GM12801 (cell line): ENCODE data around the gene NKAIN1.

Experiments
- TF ChIP-seq, protein P1 (sequence below): IDR thresholded peaks from one replicate; pipeline ENCODE4 v1.5.1; 2011; ENCODE audit warnings: control low read depth; ENCODE audit not compliant: insufficient read length; ENCODE audit errors: extremely low read depth

The NKAIN1 gene

DNA sequence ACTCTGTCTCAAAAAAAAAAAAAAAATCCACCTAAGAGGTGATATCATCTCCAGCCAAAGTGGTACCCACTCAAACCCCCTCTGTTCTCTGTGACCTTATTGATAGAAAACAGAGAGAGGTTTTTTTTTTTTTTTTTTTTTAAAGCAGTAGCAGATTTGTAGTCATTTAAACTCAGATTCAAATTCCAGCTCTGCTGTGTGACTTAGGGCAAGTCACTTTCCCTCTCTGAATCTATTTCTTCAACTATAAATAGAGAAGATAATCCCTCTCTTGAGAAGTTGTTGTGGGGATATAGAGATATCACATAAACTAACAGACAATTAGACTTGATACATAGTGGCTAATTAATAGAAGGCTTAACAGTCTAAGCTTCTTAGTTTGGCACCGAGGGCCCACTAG is 48.4 kb downstream of the NKAIN1 start:
- TF ChIP-seq, protein P1, sequence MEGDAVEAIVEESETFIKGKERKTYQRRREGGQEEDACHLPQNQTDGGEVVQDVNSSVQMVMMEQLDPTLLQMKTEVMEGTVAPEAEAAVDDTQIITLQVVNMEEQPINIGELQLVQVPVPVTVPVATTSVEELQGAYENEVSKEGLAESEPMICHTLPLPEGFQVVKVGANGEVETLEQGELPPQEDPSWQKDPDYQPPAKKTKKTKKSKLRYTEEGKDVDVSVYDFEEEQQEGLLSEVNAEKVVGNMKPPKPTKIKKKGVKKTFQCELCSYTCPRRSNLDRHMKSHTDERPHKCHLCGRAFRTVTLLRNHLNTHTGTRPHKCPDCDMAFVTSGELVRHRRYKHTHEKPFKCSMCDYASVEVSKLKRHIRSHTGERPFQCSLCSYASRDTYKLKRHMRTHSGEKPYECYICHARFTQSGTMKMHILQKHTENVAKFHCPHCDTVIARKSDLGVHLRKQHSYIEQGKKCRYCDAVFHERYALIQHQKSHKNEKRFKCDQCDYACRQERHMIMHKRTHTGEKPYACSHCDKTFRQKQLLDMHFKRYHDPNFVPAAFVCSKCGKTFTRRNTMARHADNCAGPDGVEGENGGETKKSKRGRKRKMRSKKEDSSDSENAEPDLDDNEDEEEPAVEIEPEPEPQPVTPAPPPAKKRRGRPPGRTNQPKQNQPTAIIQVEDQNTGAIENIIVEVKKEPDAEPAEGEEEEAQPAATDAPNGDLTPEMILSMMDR: no peak

DNA sequence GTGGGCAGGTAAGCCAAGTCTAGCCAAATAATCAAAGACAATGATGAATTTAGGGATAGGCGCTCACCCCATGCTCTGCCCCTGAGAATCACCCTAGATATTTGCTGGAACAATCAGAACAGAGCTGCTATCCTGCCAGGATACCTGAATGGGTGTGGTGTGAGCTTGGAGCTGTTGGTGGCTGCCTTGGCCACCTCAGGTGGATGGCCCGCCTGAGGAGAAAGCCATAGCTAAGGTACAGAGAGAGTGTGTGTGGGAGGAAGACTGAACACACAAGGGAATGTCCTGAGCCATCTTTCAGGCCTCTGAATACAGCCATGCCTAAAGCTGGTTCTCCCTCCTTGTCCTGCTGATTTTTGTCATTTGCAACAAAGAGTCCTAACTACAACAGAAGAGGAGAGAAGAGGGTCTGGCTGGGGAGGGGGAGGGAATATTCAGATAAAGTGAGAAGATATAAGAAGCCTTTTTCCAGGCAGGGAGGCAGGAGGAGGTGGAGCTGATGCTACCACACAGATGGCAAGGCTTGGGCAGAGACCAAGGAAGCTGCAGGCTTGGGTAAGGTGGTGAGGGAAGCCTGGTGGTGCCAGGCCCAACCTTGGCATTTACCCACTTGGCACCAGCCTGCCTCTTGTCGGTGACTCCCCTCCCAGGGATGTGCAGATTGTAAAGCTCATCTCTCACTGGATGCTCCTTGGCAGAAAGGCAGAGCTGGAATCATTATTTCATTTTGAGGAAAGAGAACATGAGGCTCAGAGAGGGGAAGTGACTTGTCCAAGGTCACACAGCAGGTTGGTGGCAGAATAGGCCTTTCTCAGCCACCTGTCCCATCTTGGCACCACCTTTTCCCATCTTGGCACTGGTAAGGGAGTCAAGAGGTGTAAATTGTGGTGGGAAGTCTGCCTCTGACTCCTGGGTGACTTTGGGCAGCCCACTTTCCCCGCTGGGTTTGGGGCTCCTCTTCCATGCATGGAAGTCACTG is 49.7 kb downstream of the NKAIN1 start:
- TF ChIP-seq, protein P1: no peak

DNA sequence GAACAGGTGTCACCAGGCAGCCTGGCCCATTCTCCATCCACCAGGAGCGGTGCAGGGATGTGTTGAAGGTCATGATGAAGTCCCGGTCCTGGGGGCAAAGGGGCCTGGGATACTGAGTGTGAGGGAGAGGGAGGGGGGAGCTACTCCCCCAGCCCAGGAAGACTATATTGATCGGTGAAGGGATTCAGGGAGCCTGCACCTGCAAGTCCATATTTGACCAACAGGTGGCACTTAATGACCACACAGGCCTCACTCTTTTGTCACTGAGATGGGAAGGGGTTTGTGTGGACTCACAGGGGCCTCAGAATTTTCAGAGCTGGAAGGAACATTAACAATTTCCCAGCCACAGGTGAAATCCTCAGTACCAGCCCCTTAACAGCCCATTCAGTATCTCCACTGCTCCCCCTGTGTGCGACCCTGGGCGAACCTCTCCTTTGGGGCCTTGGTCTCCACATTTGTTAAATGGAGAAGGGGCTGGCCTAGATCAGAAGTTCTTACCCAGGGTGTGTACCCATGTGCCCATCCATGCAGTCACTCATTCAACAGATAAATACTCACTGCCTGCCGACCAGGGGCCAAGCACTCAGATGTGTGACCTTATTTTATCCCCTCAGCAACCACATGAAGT is 55.6 kb downstream of the NKAIN1 start:
- TF ChIP-seq, protein P1: no peak

DNA sequence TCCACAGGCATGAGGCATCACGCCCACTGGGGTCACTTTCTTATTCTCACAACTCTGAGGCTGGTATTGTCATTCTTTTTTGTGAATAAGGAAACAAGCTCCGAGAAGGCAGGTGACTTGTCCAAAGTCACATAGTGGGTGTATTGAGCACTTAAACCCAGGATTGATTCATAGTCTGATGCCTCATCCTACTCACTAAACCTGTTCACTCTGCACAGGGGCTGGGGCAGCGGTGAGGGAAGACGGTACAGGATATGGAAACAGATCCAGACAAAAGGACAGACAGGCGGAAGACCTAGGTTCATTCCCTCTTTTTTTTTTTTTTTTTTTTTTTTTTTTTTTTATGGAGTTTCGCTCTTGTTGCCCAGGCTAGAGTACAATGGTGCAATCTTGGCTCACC is 56.6 kb downstream of the NKAIN1 start:
- TF ChIP-seq, protein P1: no peak

DNA sequence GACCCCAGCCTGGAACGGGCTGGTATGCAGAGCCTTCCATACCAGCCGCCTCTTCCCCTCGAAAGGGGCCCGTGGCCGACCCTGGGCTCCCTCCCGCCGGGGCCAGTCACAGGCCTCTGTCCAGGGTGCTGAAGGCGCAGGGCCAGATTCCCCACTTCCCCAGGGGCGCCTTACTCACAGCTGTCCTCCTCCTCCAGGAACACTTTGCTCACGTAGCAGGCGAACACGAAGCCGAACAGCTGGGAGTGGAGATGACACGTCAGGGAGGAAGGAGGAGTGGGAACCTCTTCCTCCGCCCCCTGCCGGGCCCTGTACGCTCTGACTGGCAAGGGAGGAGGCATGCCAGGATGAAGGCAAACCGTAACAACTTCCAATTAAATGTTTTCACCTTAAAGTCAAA is 57.3 kb downstream of the NKAIN1 start:
- TF ChIP-seq, protein P1: no peak

DNA sequence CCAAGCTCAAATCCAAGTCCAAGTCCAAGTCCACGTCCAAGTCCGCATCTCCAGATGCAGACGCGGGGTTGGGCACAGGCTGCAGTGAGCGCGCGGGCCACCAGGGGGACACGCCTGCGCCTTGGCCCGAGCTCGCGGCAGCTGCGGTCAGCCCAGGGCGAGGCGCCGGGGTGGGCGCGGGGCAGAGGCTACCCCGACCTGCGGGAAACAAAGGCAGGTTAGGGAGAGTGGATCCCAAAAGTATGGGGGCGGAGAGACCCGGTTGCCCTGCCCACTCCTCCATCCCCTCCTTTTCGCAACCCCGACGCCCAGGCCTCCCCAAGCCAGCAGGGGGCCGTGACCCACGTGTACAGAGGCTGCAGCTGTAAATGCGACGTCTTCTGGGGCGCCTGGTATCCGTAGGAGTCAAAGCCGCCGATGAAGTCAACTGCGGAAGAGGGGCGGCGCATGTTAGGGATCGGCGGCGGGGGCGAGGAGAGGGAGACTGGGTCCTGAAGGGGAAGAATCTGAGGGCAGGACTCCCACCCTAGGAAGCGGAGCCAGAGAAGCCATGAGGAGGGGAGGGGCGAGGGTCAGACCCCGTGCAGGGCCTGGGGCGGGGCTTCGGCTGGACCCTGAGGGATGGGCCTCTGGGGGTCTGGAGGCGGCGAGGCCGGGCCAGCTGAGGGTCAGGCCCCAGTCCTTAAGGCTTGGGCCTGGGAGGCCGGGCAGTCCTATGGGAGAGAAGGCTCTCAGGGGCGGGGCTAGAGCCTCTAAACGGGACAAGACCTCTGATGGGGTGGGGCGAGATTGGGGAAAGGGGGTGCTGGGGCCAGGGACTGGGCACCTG is 58.0 kb downstream of the NKAIN1 start:
- TF ChIP-seq, protein P1: no peak

DNA sequence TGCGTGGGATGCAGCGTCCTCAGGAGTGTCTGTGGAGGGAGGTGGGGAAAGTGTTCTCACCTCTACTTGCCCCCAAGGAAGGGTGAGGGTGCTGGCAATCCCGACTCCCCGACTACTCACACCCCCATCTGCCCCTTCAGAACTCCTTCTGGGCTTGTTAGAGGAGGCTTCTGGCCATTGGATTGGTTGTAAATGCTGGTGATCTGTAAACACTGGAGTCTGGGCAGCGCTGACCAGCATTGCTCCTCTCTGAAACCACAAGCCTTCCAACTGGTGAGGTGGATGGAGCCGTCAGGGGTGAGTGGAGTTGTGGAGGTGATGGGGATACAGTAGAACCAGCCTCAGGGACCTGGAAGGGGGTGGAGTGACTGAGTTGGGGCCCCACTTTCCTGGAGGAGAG is 59.3 kb downstream of the NKAIN1 start:
- TF ChIP-seq, protein P1: no peak
